IPS-18a (cell line): ENCODE results near the gene MMEL1.
"Not testable (repeated sequence)": the region's sequence is repeated elsewhere in the genome, so short reads cannot be mapped to it uniquely, and the experiment has no call there.

ENCODE experiments used
- H3K27ac ChIP-seq: one replicate; pipeline ENCODE4 v1.5.1; 2013; ENCODE audit warnings: low read length
- H3K27me3 ChIP-seq: one replicate; pipeline ENCODE4 v1.6.1; 2013; ENCODE audit warnings: mild to moderate bottlenecking, low read length; ENCODE audit not compliant: control insufficient read depth, insufficient read depth
- H3K36me3 ChIP-seq: one replicate; pipeline ENCODE4 v1.6.1; 2013; ENCODE audit warnings: low read depth, low read length; ENCODE audit not compliant: control insufficient read depth
- H3K4me1 ChIP-seq: one replicate; pipeline ENCODE4 v1.6.1; 2013; ENCODE audit warnings: low read depth, low read length; ENCODE audit not compliant: control insufficient read depth
- H3K4me3 ChIP-seq: one replicate; pipeline ENCODE4 v1.5.1; 2013; ENCODE audit warnings: low read length
- H3K9ac ChIP-seq: one replicate; pipeline ENCODE4 v1.6.1; 2013; ENCODE audit warnings: mild to moderate bottlenecking, low read length, moderate library complexity
- H3K9me3 ChIP-seq: one replicate; pipeline ENCODE4 v1.6.1; 2013; ENCODE audit warnings: low read depth, low read length; ENCODE audit not compliant: control insufficient read depth

MMEL1 gene, protein sequence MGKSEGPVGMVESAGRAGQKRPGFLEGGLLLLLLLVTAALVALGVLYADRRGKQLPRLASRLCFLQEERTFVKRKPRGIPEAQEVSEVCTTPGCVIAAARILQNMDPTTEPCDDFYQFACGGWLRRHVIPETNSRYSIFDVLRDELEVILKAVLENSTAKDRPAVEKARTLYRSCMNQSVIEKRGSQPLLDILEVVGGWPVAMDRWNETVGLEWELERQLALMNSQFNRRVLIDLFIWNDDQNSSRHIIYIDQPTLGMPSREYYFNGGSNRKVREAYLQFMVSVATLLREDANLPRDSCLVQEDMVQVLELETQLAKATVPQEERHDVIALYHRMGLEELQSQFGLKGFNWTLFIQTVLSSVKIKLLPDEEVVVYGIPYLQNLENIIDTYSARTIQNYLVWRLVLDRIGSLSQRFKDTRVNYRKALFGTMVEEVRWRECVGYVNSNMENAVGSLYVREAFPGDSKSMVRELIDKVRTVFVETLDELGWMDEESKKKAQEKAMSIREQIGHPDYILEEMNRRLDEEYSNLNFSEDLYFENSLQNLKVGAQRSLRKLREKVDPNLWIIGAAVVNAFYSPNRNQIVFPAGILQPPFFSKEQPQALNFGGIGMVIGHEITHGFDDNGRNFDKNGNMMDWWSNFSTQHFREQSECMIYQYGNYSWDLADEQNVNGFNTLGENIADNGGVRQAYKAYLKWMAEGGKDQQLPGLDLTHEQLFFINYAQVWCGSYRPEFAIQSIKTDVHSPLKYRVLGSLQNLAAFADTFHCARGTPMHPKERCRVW

GRCh38 chr1:2632561-2633361 is at the start of gene MMEL1:
MMEL1 (minus strand) TSS chr1:2633016; CDS start chr1:2629484, 3,532 bp downstream.
- H3K9ac ChIP-seq = no peak within 1 kb of the TSS
- no peaks in the 10 kb centered on the region for H3K36me3 ChIP-seq
- H3K4me1 ChIP-seq = peaks cover 9% of the 10 kb centered on the region
- no peak within 1 kb of the TSS for H3K4me3 ChIP-seq
- H3K27ac ChIP-seq = no peak within 1 kb of the TSS
- peaks cover 40% of the 10 kb centered on the region for H3K27me3 ChIP-seq
- peaks cover 3% of the 10 kb centered on the region for H3K9me3 ChIP-seq

DNA sequence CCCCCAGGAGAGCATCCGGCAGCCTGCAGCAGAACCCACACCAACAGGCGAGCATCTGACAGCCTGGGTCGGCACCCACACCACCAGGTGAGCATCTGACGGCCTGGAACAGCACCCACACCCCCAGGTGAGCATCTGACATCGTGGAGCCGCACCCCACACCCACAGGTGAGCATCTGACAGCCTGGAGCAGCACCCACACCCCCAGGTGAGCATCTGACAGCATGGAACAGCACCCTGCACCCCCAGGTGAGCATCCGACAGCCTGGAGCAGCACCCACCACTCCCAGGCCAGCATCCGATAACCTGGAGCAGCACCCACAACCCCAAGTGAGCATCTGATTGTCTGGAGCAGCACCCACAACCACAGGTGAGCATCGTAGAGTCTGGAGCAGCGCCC is 43.9 kb upstream of the MMEL1 start:
- not testable (repeated sequence) for H3K36me3 ChIP-seq, H3K9me3 ChIP-seq, H3K4me3 ChIP-seq, H3K4me1 ChIP-seq, H3K9ac ChIP-seq, H3K27me3 ChIP-seq, H3K27ac ChIP-seq

- H3K9me3 ChIP-seq, H3K4me3 ChIP-seq, H3K27ac ChIP-seq, H3K27me3 ChIP-seq, H3K36me3 ChIP-seq, H3K9ac ChIP-seq, H3K4me1 ChIP-seq: not testable (repeated sequence)
Measured at GRCh38 chr1:2671656-2672055, 38.8 kb upstream of the MMEL1 start.

- H3K36me3 ChIP-seq, H3K9ac ChIP-seq: not testable (repeated sequence)
Measured at GRCh38 chr1:2659806-2660205, 27.0 kb upstream of the MMEL1 start.

GRCh38 chr1:2657909-2658308 is 25.1 kb upstream of the MMEL1 start:
- not testable (repeated sequence) for H3K4me1 ChIP-seq, H3K4me3 ChIP-seq, H3K27ac ChIP-seq, H3K9ac ChIP-seq, H3K36me3 ChIP-seq, H3K27me3 ChIP-seq
- H3K9me3 ChIP-seq = peaks cover 33% of the 10 kb centered on the region

More at GRCh38 chr1:2659806-2660205, 27.0 kb upstream of the MMEL1 start:
- not testable (repeated sequence) for H3K4me3 ChIP-seq, H3K4me1 ChIP-seq, H3K27me3 ChIP-seq, H3K27ac ChIP-seq
- H3K9me3 ChIP-seq = peaks cover 14% of the 10 kb centered on the region

DNA sequence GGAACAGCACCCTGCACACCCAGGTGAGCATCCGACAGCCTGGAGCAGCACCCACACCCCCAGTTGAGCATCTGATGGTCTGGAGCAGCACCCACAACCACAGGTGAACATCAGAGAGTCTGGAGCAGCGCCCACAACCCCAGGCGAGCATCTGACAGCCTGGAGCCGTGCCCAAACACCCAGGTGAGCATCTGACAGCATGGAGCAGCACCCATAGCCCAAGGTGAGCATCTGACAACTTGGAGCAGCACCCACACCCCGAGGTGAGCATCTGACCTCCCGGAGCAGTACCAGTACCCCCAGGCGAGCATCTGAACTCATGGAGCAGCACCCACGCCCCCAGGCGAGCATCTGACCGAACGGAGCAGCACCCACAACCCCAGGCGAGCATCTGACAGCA is 24.3 kb upstream of the MMEL1 start:
- not testable (repeated sequence) for H3K4me3 ChIP-seq, H3K4me1 ChIP-seq, H3K27ac ChIP-seq, H3K27me3 ChIP-seq, H3K36me3 ChIP-seq, H3K9ac ChIP-seq
- H3K9me3 ChIP-seq = peaks cover 41% of the 10 kb centered on the region

GRCh38 chr1:2655598-2656434 is 23.0 kb upstream of the MMEL1 start:
- H3K27ac ChIP-seq, H3K36me3 ChIP-seq, H3K4me3 ChIP-seq, H3K4me1 ChIP-seq, H3K9ac ChIP-seq, H3K27me3 ChIP-seq: not testable (repeated sequence)
- peaks cover 43% of the 10 kb centered on the region for H3K9me3 ChIP-seq

- H3K36me3 ChIP-seq, H3K9ac ChIP-seq, H3K27me3 ChIP-seq, H3K4me3 ChIP-seq, H3K27ac ChIP-seq, H3K4me1 ChIP-seq: not testable (repeated sequence)
- H3K9me3 ChIP-seq = peaks cover 43% of the 10 kb centered on the region
Measured at GRCh38 chr1:2654443-2654948, 21.7 kb upstream of the MMEL1 start.

- H3K9ac ChIP-seq, H3K27me3 ChIP-seq, H3K27ac ChIP-seq, H3K4me3 ChIP-seq, H3K4me1 ChIP-seq, H3K36me3 ChIP-seq: not testable (repeated sequence)
- peaks cover 48% of the 10 kb centered on the region for H3K9me3 ChIP-seq
Measured at GRCh38 chr1:2653741-2654442, 21.1 kb upstream of the MMEL1 start.

DNA sequence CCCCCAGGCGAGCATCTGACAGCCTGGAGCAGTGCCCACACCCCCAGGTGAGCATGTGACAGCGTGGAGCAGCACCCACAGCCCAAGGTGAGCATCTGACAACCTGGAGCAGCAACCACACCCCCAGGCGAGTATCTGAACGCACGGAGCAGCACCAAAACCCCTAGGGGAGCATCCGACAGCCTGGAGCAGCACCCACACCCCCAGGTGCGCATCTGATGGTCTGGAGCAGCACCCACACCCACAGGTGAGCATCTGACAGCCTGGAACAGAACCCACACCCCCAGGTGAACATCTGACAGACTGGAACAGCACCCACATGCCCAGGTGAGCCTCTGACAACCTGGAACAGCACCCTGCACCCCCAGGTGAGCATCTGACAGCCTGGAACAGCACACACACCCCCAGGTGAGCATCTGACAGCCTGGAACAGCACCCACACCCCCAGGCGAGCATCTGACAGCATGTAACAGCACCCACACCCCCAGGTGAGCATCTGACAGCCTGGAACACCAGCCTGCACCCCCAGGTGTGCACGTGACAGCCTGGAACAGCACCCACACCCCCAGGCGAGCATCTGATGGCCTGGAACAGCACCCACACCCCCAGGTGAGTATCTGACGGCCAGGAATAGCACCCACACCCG is 20.2 kb upstream of the MMEL1 start:
- H3K9ac ChIP-seq, H3K4me3 ChIP-seq, H3K27me3 ChIP-seq, H3K36me3 ChIP-seq, H3K4me1 ChIP-seq, H3K27ac ChIP-seq: not testable (repeated sequence)
- peaks cover 55% of the 10 kb centered on the region for H3K9me3 ChIP-seq
